ENCODE measurements around the gene CCL5. TPM values are rescaled to one million over a fixed set of nuclear protein-coding genes. Genes with fewer than 3 reads are reported as not detected.

The CCL5 gene
- polyA plus RNA-seq, 1 of the 3 experiments (the other 2 are of a cell fraction), result 0.23 TPM

DNA sequence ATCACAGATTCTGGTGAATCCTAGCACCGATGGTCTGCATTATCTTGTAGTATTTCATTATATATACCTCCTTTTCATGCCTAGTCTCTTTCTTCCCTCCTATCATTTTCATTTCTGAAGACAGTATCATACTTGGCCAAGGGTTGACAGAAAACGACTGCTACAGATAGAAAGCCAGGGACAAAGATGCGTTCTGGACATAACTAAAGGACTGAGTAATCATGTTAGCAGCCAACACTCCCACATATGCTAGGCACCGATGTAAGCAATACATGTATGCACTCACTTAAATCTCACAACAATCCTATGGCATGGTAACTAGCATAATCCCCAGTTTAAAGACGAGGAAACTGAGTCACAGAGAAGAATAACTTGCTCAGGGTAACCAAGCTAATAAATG is 27.5 kb upstream of the CCL5 start:
- Histone ChIP-seq H3K9me3 (no peaks in the 10 kb centered on the region), H3K9ac (no peak overlapping the region), H3K4me2 (no peak overlapping the region), H3K79me2 (ENCODE audit: insufficient read depth) (no peaks in the 10 kb centered on the region), H3K4me3 (ENCODE audit: low read depth in 2 of 2, low read length in 1 of 2) (no peak overlapping the region), H3K27ac (ENCODE audit: low read depth in 2 of 2, low read length in 1 of 2) (no peak overlapping the region), H2AFZ (ENCODE audit: low read depth) (no peak overlapping the region), H4K20me1 (ENCODE audit: insufficient read depth) (no peaks in the 10 kb centered on the region), H3K4me1 (ENCODE audit: control insufficient read depth in 1 of 2, insufficient read depth in 2 of 2, low read depth in 1 of 2, low read length in 1 of 2) (no peaks in the 10 kb centered on the region), H3K36me3 (replicated peaks in 1 of 2; ENCODE audit: control insufficient read depth in 1 of 2, insufficient read depth in 2 of 2, low read length in 1 of 2) (no peaks in the 10 kb centered on the region), H3K9me2 (no peaks in the 10 kb centered on the region), H3K27me3 (ENCODE audit: insufficient read depth) (no peaks in the 10 kb centered on the region; the same call in 1 of the 2 replicates), H3F3A (replicated peaks; ENCODE audit: insufficient read depth) (no peaks in the 10 kb centered on the region)
- WGBS (ENCODE audit: low lambda C conversion rate), result 12% methylated on average over 5 of the region's 5 CpGs
- ChIA-PET POLR2A (no interaction called here), CTCF (no interaction called here)
- DNase-seq, result no peak
- TF ChIP-seq RXRA (IDR thresholded peaks at IDR 0.05; ENCODE audit: borderline replicate concordance, low read depth), result no peak
- TF ChIP-seq, protein P1, sequence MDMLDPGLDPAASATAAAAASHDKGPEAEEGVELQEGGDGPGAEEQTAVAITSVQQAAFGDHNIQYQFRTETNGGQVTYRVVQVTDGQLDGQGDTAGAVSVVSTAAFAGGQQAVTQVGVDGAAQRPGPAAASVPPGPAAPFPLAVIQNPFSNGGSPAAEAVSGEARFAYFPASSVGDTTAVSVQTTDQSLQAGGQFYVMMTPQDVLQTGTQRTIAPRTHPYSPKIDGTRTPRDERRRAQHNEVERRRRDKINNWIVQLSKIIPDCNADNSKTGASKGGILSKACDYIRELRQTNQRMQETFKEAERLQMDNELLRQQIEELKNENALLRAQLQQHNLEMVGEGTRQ (IDR thresholded peaks at IDR 0.05; ENCODE audit: borderline replicate concordance, low read depth, low read length), result no peak
- no peak for TF ChIP-seq RFX5 (IDR thresholded peaks at IDR 0.05; ENCODE audit: low read length)
- TF ChIP-seq FOSL2 (IDR thresholded peaks at IDR 0.05; ENCODE audit: borderline replicate concordance, low read depth), result no peak
- TF ChIP-seq JUND (IDR thresholded peaks at IDR 0.05), result no peak
- TF ChIP-seq GATA2 (CRISPR knock-in tag; IDR thresholded peaks at IDR 0.05), result no peak
- TF ChIP-seq FOXJ3 (CRISPR knock-in tag; IDR thresholded peaks at IDR 0.05), result no peak
- TF ChIP-seq RCOR1 (IDR thresholded peaks at IDR 0.05; ENCODE audit: low read length), result no peak
- TF ChIP-seq MEF2A (IDR thresholded peaks at IDR 0.05; ENCODE audit: borderline replicate concordance, low read depth), result no peak
- TF ChIP-seq POLR2AphosphoS5 (IDR thresholded peaks at IDR 0.05; ENCODE audit: low read depth, low read length), result no peak
- TF ChIP-seq MXI1 (IDR thresholded peaks at IDR 0.05; ENCODE audit: low read depth, low read length), result no peak
- TF ChIP-seq TAF1 (IDR thresholded peaks at IDR 0.05; ENCODE audit: borderline replicate concordance, low read depth, low read length), result no peak
- TF ChIP-seq, protein P2, sequence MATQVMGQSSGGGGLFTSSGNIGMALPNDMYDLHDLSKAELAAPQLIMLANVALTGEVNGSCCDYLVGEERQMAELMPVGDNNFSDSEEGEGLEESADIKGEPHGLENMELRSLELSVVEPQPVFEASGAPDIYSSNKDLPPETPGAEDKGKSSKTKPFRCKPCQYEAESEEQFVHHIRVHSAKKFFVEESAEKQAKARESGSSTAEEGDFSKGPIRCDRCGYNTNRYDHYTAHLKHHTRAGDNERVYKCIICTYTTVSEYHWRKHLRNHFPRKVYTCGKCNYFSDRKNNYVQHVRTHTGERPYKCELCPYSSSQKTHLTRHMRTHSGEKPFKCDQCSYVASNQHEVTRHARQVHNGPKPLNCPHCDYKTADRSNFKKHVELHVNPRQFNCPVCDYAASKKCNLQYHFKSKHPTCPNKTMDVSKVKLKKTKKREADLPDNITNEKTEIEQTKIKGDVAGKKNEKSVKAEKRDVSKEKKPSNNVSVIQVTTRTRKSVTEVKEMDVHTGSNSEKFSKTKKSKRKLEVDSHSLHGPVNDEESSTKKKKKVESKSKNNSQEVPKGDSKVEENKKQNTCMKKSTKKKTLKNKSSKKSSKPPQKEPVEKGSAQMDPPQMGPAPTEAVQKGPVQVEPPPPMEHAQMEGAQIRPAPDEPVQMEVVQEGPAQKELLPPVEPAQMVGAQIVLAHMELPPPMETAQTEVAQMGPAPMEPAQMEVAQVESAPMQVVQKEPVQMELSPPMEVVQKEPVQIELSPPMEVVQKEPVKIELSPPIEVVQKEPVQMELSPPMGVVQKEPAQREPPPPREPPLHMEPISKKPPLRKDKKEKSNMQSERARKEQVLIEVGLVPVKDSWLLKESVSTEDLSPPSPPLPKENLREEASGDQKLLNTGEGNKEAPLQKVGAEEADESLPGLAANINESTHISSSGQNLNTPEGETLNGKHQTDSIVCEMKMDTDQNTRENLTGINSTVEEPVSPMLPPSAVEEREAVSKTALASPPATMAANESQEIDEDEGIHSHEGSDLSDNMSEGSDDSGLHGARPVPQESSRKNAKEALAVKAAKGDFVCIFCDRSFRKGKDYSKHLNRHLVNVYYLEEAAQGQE (IDR thresholded peaks at IDR 0.05; ENCODE audit: low read depth, low read length), result no peak
- TF ChIP-seq, protein P3, sequence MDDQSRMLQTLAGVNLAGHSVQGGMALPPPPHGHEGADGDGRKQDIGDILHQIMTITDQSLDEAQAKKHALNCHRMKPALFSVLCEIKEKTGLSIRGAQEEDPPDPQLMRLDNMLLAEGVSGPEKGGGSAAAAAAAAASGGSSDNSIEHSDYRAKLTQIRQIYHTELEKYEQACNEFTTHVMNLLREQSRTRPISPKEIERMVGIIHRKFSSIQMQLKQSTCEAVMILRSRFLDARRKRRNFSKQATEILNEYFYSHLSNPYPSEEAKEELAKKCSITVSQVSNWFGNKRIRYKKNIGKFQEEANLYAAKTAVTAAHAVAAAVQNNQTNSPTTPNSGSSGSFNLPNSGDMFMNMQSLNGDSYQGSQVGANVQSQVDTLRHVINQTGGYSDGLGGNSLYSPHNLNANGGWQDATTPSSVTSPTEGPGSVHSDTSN (IDR thresholded peaks at IDR 0.05), result no peak
- TF ChIP-seq, protein P4, sequence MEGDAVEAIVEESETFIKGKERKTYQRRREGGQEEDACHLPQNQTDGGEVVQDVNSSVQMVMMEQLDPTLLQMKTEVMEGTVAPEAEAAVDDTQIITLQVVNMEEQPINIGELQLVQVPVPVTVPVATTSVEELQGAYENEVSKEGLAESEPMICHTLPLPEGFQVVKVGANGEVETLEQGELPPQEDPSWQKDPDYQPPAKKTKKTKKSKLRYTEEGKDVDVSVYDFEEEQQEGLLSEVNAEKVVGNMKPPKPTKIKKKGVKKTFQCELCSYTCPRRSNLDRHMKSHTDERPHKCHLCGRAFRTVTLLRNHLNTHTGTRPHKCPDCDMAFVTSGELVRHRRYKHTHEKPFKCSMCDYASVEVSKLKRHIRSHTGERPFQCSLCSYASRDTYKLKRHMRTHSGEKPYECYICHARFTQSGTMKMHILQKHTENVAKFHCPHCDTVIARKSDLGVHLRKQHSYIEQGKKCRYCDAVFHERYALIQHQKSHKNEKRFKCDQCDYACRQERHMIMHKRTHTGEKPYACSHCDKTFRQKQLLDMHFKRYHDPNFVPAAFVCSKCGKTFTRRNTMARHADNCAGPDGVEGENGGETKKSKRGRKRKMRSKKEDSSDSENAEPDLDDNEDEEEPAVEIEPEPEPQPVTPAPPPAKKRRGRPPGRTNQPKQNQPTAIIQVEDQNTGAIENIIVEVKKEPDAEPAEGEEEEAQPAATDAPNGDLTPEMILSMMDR (IDR thresholded peaks at IDR 0.05), result no peak

All from SK-N-SH (cell line).